ENCODE data around the gene NME5. TPM values are rescaled to one million over a fixed set of nuclear protein-coding genes. Genes with fewer than 3 reads are reported as not detected.
A peak's percentile ranks its signal among the peaks of the same experiment; 100 is the strongest.

The NME5 gene
- total and polyA plus RNA-seq, 9 of the 15 experiments (the other 6 are each of a cell fraction or from before 2014, with no cell fraction given), result not detected

GRCh38 chr5:138082033-138082432 lies 57.2 kb downstream of the NME5 start:
- Histone ChIP-seq H3K9me3 (replicated peaks; ENCODE audit: control insufficient read depth, insufficient read depth, low read depth, low read length) (no peaks in the 10 kb centered on the region), H3K4me2 (ENCODE audit: insufficient read depth, low read length) (no peak overlapping the region), H3K4me1 (replicated peaks in 1 of 2; ENCODE audit: control insufficient read depth in 2 of 2, insufficient read depth in 2 of 2, low read length in 2 of 2) (no peaks in the 10 kb centered on the region; a peak in 1 of 5 replicates), H4K20me1 (replicated peaks; ENCODE audit: control insufficient read depth, insufficient read depth, low read length) (no peaks in the 10 kb centered on the region; the same call in 1 of the 2 replicates), H3K9ac (ENCODE audit: insufficient read depth in 1 of 2, low read depth in 2 of 2, low read length in 2 of 2) (no peak overlapping the region), H3K36me3 (ENCODE audit: control insufficient read depth, insufficient read depth, low read length) (no peaks in the 10 kb centered on the region), H3K27me3 (ENCODE audit: control insufficient read depth in 2 of 2, insufficient read depth in 2 of 2, low read length in 2 of 2) (peaks cover 10 to 12% of the 10 kb centered on the region in 2 experiments), H3K9me1 (ENCODE audit: control insufficient read depth, insufficient read depth, low read length) (no peaks in the 10 kb centered on the region), H2AFZ (ENCODE audit: low read depth, low read length) (no peak overlapping the region), H3K4me3 (no peak overlapping the region), H3K79me2 (ENCODE audit: control insufficient read depth, insufficient read depth, low read length) (no peaks in the 10 kb centered on the region), H3K27ac (ENCODE audit: extremely low read depth, low read depth, low read length) (no peak overlapping the region)
- in situ Hi-C loops (cut with MboI) (no loop called here), intact Hi-C loops (cut with micrococcal nuclease) (no loop called here)
- 17% methylated on average over 4 of the region's 4 CpGs for WGBS (ENCODE audit: insufficient coverage, low coverage, missing lambda C conversion rate)
- ChIA-PET CTCF (ENCODE audit: low intra/inter-chr PET ratio) (interaction anchor here (0.6 kb wide), 1 partner anchor 72 kb away, joined by 3 read pairs; no protein-coding TSS in a partner anchor), POLR2A (interaction anchor here (1.1 to 1.6 kb wide), 2 partner anchors 9 to 20 kb away, joined by 3 to 10 read pairs; no protein-coding TSS in a partner anchor)
- DNase-seq (ENCODE audit: extremely low read depth in 1 of 4, low spot score in 3 of 4) (peak in 1 of 4 experiments; percentile 11), ATAC-seq (peak; percentile 46; the same call in 2 of the 3 replicates), FAIRE-seq (no peak)
- TF ChIP-seq CTCF (IDR thresholded peaks at IDR 0.05 in 2 of 3, conservative IDR thresholded peaks at IDR 0.05 in 1 of 3; ENCODE audit: insufficient read depth in 2 of 3, low read depth in 1 of 3, low read length in 3 of 3), result 0 out of 6 replicates have a peak, but pooled peaks of 2 of the 3 experiments have one; percentile 11 to 12
- TF ChIP-seq ZBTB8A (IDR thresholded peaks at IDR 0.05; ENCODE audit: partially characterized antibody), result no peak
- no TSS peak for BruUV-seq (replicated peaks)
